ENCODE results near the gene CPT1B.
"Not testable (repeated sequence)": the region's sequence is repeated elsewhere in the genome, so short reads cannot be mapped to it uniquely, and the experiment has no call there.

The CPT1B gene

GRCh38 chr22:50525104-50525857, 52.9 kb downstream of the CPT1B start, which contains the start of gene SCO2:
TSS of gene SCO2 (minus strand) at chr22:50525598. CDS start at chr22:50524411, 1,187 bp downstream.
- TF ChIP-seq POLR2A (IDR thresholded peaks at IDR 0.05; ENCODE audit: low read length) (peak; percentile 84), GATA1 (IDR thresholded peaks at IDR 0.05; ENCODE audit: low read depth, low read length) (no peak)
- peak; percentile 98 to 99 for DNase-seq

GRCh38 chr22:50524676-50525103, 53.5 kb downstream of the CPT1B start:
- TF ChIP-seq POLR2A (IDR thresholded peaks at IDR 0.05; ENCODE audit: low read length) (no peak), GATA1 (IDR thresholded peaks at IDR 0.05; ENCODE audit: low read depth, low read length) (no peak)
- DNase-seq: no peak

GRCh38 chr22:50523806-50524675, 54.2 kb downstream of the CPT1B start:
- DNase-seq: no peak
- TF ChIP-seq POLR2A (IDR thresholded peaks at IDR 0.05; ENCODE audit: low read length) (no peak), GATA1 (IDR thresholded peaks at IDR 0.05; ENCODE audit: low read depth, low read length) (no peak)

- DNase-seq: no peak
- TF ChIP-seq GATA1 (IDR thresholded peaks at IDR 0.05; ENCODE audit: low read depth, low read length): no peak
- TF ChIP-seq POLR2A (IDR thresholded peaks at IDR 0.05; ENCODE audit: low read length): no peak
Measured at GRCh38 chr22:50523458-50523805, 54.8 kb downstream of the CPT1B start.

- no peak for DNase-seq
- TF ChIP-seq GATA1 (IDR thresholded peaks at IDR 0.05; ENCODE audit: low read depth, low read length) (no peak), POLR2A (IDR thresholded peaks at IDR 0.05; ENCODE audit: low read length) (no peak)
Measured at GRCh38 chr22:50522806-50523438, 55.3 kb downstream of the CPT1B start.

- TF ChIP-seq GATA1 (IDR thresholded peaks at IDR 0.05; ENCODE audit: low read depth, low read length) (no peak), POLR2A (IDR thresholded peaks at IDR 0.05; ENCODE audit: low read length) (no peak)
- no peak for DNase-seq
Measured at GRCh38 chr22:50522208-50522805, 55.9 kb downstream of the CPT1B start.

GRCh38 chr22:50521710-50522109, 56.5 kb downstream of the CPT1B start:
- no peak for DNase-seq
- TF ChIP-seq POLR2A (IDR thresholded peaks at IDR 0.05; ENCODE audit: low read length): no peak
- TF ChIP-seq GATA1 (IDR thresholded peaks at IDR 0.05; ENCODE audit: low read depth, low read length): no peak

- no peak for DNase-seq
- TF ChIP-seq GATA1 (IDR thresholded peaks at IDR 0.05; ENCODE audit: low read depth, low read length) (no peak), POLR2A (IDR thresholded peaks at IDR 0.05; ENCODE audit: low read length) (no peak)
Measured at GRCh38 chr22:50520826-50521453, 57.3 kb downstream of the CPT1B start.

- DNase-seq: not testable (repeated sequence)
Measured at GRCh38 chr22:50520184-50520583, 58.0 kb downstream of the CPT1B start.

GRCh38 chr22:50519151-50519550, 59.1 kb downstream of the CPT1B start:
- no peak for DNase-seq
- TF ChIP-seq POLR2A (IDR thresholded peaks at IDR 0.05; ENCODE audit: low read length) (no peak), GATA1 (IDR thresholded peaks at IDR 0.05; ENCODE audit: low read depth, low read length) (no peak)
